Mucosa of rectum (tissue), 2 donors: ENCODE results near the gene MTTP.

Source experiments
- H3K27ac ChIP-seq, 2 donors: one replicate each; pipeline ENCODE4 v1.7.0; 2013; ENCODE audit warnings: inconsistent platforms in 2 of 2, low read depth in 2 of 2, low read length in 2 of 2
- H3K27me3 ChIP-seq, 2 donors: one replicate each; pipeline ENCODE4 v1.7.0; 2013; ENCODE audit warnings: low read length in 2 of 2; ENCODE audit not compliant: control insufficient read depth in 2 of 2, insufficient read depth in 2 of 2
- H3K36me3 ChIP-seq, 2 donors: one replicate each; pipeline ENCODE4 v1.7.0; 2013; ENCODE audit warnings: low read length in 2 of 2; ENCODE audit not compliant: control insufficient read depth in 2 of 2, insufficient read depth in 2 of 2
- H3K4me1 ChIP-seq, 2 donors: one replicate each; pipeline ENCODE4 v1.7.0; 2013; ENCODE audit warnings: low read length in 2 of 2, mild to moderate bottlenecking in 1 of 2; ENCODE audit not compliant: control insufficient read depth in 2 of 2, insufficient read depth in 2 of 2
- H3K4me3 ChIP-seq, 2 donors: one replicate each; pipeline ENCODE4 v1.7.0; 2013; ENCODE audit warnings: low read length in 2 of 2
- H3K9ac ChIP-seq, 2 donors: one replicate each; pipeline ENCODE4 v1.7.0; 2013; ENCODE audit warnings: low read length in 2 of 2, low read depth in 1 of 2, mild to moderate bottlenecking in 1 of 2
- H3K9me3 ChIP-seq, 2 donors: one replicate each; pipeline ENCODE4 v1.7.0; 2013; ENCODE audit warnings: low read length in 2 of 2; ENCODE audit not compliant: control insufficient read depth in 2 of 2
- donor health status: healthy.
- donor health status: Normal muscosa, but diverticular disease.

Gene MTTP

GRCh38 chr4:99649778-99650177 is 75.2 kb downstream of the MTTP start:
- no peak overlapping the region for H3K27ac ChIP-seq

GRCh38 chr4:99651016-99651769 is 76.6 kb downstream of the MTTP start:
- H3K4me3 ChIP-seq = no peak overlapping the region
- H3K27me3 ChIP-seq = no peaks in the 10 kb centered on the region
- no peaks in the 10 kb centered on the region for H3K36me3 ChIP-seq
- no peak overlapping the region for H3K27ac ChIP-seq
- H3K9ac ChIP-seq = no peak overlapping the region
- no peaks in the 10 kb centered on the region for H3K4me1 ChIP-seq
- no peaks in the 10 kb centered on the region for H3K9me3 ChIP-seq

More at GRCh38 chr4:99649778-99650177, 75.2 kb downstream of the MTTP start:
- Histone ChIP-seq H3K36me3 (no peaks in the 10 kb centered on the region), H3K9me3 (no peaks in the 10 kb centered on the region), H3K9ac (no peak overlapping the region), H3K4me1 (no peaks in the 10 kb centered on the region), H3K4me3 (no peak overlapping the region), H3K27me3 (no peaks in the 10 kb centered on the region)

- Histone ChIP-seq H3K9me3 (no peaks in the 10 kb centered on the region), H3K4me3 (no peak overlapping the region), H3K36me3 (no peaks in the 10 kb centered on the region), H3K9ac (no peak overlapping the region), H3K27me3 (no peaks in the 10 kb centered on the region), H3K4me1 (no peaks in the 10 kb centered on the region), H3K27ac (no peak overlapping the region)
Measured at GRCh38 chr4:99651811-99652485, 77.3 kb downstream of the MTTP start.

GRCh38 chr4:99652596-99653436 is 78.2 kb downstream of the MTTP start:
- no peaks in the 10 kb centered on the region for H3K36me3 ChIP-seq
- no peaks in the 10 kb centered on the region for H3K9me3 ChIP-seq
- H3K4me1 ChIP-seq = no peaks in the 10 kb centered on the region
- H3K27ac ChIP-seq = no peak overlapping the region
- H3K27me3 ChIP-seq = no peaks in the 10 kb centered on the region
- H3K9ac ChIP-seq = no peak overlapping the region
- H3K4me3 ChIP-seq = no peak overlapping the region

- Histone ChIP-seq H3K9me3 (no peaks in the 10 kb centered on the region), H3K4me1 (no peaks in the 10 kb centered on the region), H3K27me3 (no peaks in the 10 kb centered on the region), H3K9ac (no peak overlapping the region), H3K4me3 (no peak overlapping the region), H3K27ac (no peak overlapping the region), H3K36me3 (no peaks in the 10 kb centered on the region)
Measured at GRCh38 chr4:99653916-99654315, 79.3 kb downstream of the MTTP start.

- H3K4me3 ChIP-seq = no peak overlapping the region
- no peak overlapping the region for H3K9ac ChIP-seq
- no peaks in the 10 kb centered on the region for H3K36me3 ChIP-seq
- no peak overlapping the region for H3K27ac ChIP-seq
- no peaks in the 10 kb centered on the region for H3K27me3 ChIP-seq
- H3K9me3 ChIP-seq = no peaks in the 10 kb centered on the region
- no peaks in the 10 kb centered on the region for H3K4me1 ChIP-seq
Measured at GRCh38 chr4:99654361-99654761, 79.7 kb downstream of the MTTP start.

- Histone ChIP-seq H3K9me3 (no peaks in the 10 kb centered on the region), H3K36me3 (no peaks in the 10 kb centered on the region), H3K4me1 (no peaks in the 10 kb centered on the region), H3K27ac (no peak overlapping the region), H3K4me3 (no peak overlapping the region), H3K27me3 (no peaks in the 10 kb centered on the region), H3K9ac (no peak overlapping the region)
Measured at GRCh38 chr4:99655308-99656081, 80.9 kb downstream of the MTTP start.

GRCh38 chr4:99657798-99658197 is 83.2 kb downstream of the MTTP start, which contains the start of gene C4orf54:
C4orf54 (minus strand) TSS chr4:99657828; CDS start chr4:99654648, 3,180 bp downstream.
- Histone ChIP-seq H3K4me3 (no peak within 1 kb of the TSS), H3K9ac (no peak within 1 kb of the TSS), H3K4me1 (no peaks in the 10 kb centered on the region), H3K27ac (no peak within 1 kb of the TSS), H3K36me3 (no peaks in the 10 kb centered on the region), H3K9me3 (no peaks in the 10 kb centered on the region), H3K27me3 (no peaks in the 10 kb centered on the region)

GRCh38 chr4:99658666-99659065 is 84.0 kb downstream of the MTTP start:
- H3K27me3 ChIP-seq = no peaks in the 10 kb centered on the region
- H3K4me1 ChIP-seq = no peaks in the 10 kb centered on the region
- no peak overlapping the region for H3K9ac ChIP-seq
- H3K4me3 ChIP-seq = no peak overlapping the region
- H3K27ac ChIP-seq = no peak overlapping the region
- no peaks in the 10 kb centered on the region for H3K9me3 ChIP-seq
- no peaks in the 10 kb centered on the region for H3K36me3 ChIP-seq
